Renal cortex interstitium (tissue), 11 donors: Measurements from ENCODE around the gene DCBLD1. TPM values are rescaled to one million over a fixed set of nuclear protein-coding genes. Genes with fewer than 3 reads are reported as not detected.

Experiments used
- DNase-seq, 11 donors: peaks; one replicate each; pipeline ENCODE4 v3.0.0-alpha.2; 2013; ENCODE audit warnings: low read depth in 9 of 11, low spot score in 4 of 11; ENCODE audit errors: extremely low read depth in 1 of 11
- polyA plus RNA-seq, 3 donors: library from polyadenylated mRNA; unstranded; fragments of 120-200 nt; gene quantifications; one replicate each; pipeline ENCODE4 v1.2.1, GENCODE V29; 2013; ENCODE audit not compliant: insufficient read length in 3 of 3

DCBLD1 gene
- polyA plus RNA-seq, 3 donors: 11.1 to 12.8 (median 11.4) TPM

GRCh38 chr6:117546674-117547073, 64.2 kb downstream of the DCBLD1 start:
- no peak for DNase-seq

- DNase-seq: peak in 9 of 11 donors; percentile 41 to 78 (median 68)
Observed at GRCh38 chr6:117547688-117548621, 65.5 kb downstream of the DCBLD1 start.

- peak in 1 of 11 donors; percentile 12 for DNase-seq
Observed at GRCh38 chr6:117548797-117549301, 66.4 kb downstream of the DCBLD1 start.

DNA sequence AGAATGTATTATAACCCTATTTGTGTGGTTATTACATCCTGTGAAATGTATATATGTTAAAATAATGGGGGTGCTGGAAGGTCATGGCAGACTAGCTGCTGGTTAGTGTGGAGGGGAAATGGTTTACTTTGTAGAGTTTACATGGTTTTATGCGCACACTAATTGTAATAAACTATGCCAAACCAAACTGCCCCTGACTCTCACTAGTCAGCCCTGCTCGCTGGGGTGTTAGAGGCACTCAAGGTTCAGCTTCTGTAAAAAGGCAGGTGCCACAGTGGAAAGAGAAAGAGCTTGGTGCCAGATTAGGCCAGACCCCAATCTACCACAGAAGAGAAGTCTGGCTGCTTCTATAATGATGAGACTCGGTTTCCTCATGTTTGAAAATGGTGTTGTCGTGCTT, 67.1 kb downstream of the DCBLD1 start:
- no peak for DNase-seq

DNA sequence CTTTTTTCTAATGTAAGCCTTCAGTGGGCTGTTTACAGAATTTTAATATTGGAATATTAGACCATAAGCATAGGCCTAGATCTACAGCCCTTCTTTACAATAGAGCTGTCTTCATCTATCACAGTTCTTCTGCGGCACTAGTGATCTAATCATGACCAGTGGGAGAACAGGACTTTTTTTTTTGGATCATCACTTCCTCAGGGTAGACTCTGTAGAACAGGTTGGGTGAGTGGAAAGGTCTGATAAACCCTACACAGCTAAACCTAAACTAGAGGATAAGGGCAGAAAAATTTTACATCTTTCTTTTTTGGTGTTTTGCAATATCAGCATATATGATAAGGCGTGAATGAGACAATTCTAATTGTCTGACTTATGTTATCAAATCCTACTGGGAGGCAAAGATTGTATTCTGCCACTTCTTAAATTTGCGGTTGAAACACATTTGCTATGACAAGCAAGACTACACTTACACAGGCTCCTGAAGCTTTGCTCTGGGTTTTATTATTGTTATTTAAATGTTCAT, 67.7 kb downstream of the DCBLD1 start:
- DNase-seq: no peak

DNA sequence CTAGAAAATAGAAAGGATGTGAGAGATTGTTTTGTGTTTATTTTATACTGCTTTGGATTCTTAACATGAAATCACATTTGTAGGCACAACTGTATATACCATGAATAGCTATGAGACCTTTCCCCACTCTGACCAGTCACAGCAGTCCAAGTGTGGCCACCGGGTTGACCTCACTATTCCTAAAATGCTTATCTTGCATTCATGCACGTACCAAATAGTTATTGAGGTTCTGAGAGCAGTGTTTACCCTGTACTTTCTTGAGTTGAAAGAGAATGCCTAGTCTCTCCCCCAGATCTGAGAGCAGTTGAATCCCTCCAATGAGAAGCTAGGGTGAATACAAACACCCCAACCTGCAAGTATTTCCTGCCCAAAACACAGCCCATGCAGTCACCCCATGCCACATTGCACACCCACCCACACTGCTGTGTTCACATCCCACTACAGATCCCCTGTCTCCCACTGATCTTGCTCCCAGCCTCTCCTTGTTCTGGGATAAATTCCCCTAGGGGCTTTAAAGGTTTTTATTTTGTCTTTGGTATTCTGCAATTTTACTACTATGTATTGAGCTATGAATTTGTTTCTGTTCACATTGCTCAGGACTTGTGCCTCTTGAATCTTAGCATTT, 68.3 kb downstream of the DCBLD1 start:
- DNase-seq: no peak

DNA sequence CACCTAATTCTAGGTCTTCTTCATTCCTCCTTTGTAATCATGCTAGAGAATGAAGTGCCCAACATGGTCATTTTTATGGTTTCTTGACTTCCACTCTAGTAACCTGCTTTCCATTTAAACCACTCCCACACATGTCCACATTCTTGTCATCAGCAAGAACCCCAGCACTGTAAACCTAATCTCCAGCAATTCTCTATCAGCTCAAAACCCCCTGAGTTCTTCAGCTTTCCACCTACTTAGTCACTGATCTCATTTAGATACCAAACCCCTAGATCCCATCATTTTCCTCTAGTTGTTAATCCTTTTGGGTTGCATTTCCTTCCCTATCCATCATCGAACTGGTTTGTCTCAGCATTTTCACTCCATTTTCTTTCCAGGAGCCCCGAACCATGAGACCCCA, 70.1 kb downstream of the DCBLD1 start:
- DNase-seq: no peak

- no peak for DNase-seq
Observed at GRCh38 chr6:117553142-117553541, 70.7 kb downstream of the DCBLD1 start.

DNA sequence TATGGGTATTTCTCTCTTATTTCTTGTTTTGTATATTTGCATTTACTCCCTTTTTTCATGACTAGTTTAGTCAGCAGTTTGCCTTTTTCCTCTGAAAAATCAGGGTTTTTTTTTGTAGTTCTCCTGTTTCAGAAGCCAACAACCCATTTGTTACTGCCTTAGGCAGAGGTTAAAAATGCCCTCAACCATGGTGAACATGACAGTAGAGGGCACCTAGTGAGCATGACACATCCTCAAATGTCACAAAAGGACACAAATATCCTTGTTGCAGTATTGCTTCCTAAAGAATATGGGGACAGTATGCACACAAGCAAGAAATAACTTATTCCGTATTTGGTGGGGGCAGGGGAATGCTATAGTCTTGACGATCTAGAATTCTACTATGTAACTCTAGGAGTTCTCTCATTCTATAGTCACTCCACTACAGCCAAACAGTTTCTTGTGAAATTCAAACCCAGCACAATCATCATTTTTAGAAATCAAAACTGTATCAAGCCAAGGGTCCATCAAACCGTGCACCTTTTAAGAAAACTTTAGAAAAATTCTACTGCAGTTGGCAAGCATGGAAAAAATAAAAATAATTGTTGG, 72.9 kb downstream of the DCBLD1 start:
- DNase-seq: no peak

DNA sequence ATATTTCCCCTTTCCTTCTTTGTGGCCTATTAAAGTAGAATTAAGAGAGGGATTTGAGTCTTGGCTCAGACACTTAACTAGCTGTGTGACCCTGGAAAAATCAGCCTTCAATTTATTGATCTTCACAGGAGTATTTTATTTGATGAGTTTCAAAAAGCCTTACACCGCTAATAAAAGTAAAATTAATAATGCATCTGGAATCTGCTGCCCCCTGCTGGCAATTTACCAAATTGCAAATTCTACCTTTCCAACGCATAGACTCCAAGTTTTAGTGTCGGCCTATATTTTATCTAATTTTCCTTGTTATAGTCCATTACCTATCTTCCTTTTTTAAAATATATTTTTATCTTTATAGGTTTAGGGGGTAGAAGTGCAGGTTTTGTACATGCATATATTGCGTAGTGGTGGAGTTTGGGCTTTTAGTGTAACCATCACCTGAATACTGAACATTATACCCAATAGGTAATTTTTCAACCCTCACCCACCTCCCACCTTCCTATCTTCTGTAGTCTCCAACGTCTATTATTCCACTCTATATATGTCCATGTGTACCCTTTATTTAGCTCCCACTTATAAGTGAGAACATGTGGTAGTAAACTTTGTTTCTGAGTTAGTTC, 73.5 kb downstream of the DCBLD1 start:
- DNase-seq: peak in 2 of 11 donors; percentile 23 to 31

GRCh38 chr6:117557951-117558350, 75.5 kb downstream of the DCBLD1 start:
- no peak for DNase-seq

- no peak for DNase-seq
Observed at GRCh38 chr6:117558818-117559217, 76.3 kb downstream of the DCBLD1 start.

GRCh38 chr6:117559299-117559698, 76.8 kb downstream of the DCBLD1 start:
- DNase-seq: no peak

GRCh38 chr6:117561128-117561527, 78.7 kb downstream of the DCBLD1 start:
- DNase-seq: no peak

DNA sequence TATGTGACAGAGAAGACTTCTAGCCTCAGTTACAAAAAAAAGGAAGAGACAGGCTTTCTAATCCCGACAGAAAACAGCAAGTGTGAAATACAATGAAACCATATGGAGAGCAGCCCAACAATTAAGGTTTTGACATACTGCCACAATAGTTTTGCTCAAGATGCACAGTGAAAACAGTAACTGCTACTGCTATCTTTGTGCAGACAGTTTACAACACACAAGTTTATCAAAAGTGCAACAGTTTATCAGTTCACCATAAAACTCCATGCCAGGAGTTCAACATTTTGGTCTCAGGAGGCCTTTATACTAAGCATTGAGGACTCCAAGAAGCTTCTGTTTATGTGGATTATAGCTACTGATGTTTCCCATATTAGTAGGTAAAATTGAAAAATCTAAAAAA, 82.2 kb downstream of the DCBLD1 start:
- no peak for DNase-seq

- no peak for DNase-seq
Observed at GRCh38 chr6:117568247-117568646, 85.8 kb downstream of the DCBLD1 start.

DNA sequence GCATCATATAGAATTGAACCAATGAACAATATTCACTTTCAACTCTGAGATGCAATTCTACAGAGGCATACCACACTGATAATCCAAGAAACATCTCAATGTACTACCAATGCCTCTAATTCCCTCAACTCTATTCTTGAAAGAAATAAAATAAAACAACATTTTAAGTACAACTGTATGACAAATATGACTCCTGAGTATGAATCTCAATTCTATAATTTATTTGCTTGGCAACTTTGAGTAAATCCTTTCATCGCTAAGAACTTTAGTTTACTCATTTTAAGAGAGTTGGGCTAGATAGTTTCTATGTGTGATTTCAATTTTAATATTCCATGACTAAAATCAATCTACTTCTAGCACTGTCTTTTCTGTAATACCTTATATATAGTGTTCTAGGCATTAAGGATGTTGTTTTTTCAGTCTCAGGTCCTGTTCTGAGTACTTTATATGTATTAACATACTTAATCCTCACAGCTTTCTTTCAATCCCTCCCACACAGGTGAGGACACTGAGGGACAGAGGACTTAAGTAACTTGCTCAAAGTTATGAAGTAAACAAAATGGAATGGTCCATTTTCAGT, 86.4 kb downstream of the DCBLD1 start:
- no peak for DNase-seq

DNA sequence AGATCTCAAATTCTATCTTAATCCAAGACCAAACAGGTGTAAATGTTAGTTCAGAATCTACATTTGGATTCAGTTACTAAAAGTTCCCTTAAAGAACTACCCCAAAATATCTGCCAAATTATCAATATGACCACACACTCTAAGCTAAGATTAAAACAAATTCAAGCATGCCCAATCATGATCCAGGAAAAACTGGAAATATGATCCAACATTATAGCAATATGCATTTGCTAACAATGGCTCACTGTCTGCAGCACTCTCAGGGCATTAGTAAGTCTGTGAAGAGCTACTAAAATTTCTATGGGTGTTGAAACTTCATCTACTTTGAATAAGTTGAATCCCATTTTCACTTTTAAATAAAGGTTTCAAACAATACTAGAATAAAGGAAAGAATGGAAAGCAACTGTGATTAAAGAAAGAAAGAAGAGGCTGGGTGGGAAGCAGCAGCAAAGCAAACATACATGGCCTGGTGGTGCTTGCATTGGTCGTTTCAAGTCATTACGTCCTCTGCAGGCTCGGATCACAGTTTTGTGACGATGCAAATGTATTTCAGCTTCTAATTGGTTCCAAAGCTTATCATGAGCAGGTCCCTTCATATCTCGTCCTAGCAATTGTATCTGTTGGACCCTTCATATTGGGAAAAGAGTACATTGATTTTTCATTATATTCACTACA, 90.7 kb downstream of the DCBLD1 start:
- DNase-seq: no peak
